GM21367 (cell line): ENCODE results near the gene CHD2.

Experiments used
- ATAC-seq: cut with Tn5 transposase; IDR thresholded peaks from one replicate; pipeline ENCODE4 v1.9.1; 2021; ENCODE audit not compliant: unreplicated experiment

Gene CHD2

DNA sequence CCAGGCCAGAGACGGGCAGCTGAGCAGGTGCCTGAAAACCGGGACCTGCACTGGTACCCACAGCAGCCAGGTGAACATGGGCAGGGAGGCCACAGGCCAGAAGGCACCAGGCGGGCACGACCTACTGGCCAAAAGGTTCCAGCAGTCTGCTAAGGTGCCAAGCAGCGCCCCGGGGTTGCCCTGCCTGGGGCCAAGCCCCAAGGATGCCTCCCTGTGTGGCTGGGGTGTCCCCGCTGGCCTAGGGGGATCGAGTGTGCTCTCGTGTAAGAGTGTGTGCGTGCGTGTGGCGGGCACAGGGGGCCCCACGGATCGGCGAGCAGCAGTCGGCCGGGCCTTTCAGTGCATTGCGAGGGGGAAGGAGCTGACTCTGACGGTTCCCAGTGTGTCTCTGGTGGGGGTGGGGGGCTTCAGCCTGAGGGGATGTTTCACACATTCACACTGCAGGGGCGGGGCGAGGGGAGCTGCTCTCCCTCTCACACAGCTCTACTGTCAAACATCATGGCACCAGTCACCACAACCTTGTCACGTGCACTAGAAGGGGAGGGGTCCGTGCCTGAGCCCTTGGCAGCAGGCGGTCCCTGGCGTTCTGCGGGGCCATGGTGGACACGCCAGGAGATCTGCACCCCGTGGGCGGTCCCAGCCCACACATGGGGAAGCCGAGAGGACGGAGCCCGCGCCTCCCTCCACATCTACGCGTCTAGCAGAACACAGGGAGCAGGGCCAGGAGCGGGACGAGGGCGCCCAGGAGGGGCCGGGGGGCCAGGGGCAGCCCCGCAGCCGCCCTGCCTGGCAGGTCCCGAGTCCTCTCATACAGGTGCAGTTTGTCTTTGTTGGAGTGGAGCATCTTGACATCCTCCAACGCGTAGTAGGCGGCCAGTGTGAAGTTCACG, 144.4 kb downstream of the CHD2 start:
- no peak for ATAC-seq

- no peak for ATAC-seq
Measured at GRCh38 chr15:93045191-93045785, 145.2 kb downstream of the CHD2 start.

- no peak for ATAC-seq
Measured at GRCh38 chr15:93046120-93046519, 146.0 kb downstream of the CHD2 start.

DNA sequence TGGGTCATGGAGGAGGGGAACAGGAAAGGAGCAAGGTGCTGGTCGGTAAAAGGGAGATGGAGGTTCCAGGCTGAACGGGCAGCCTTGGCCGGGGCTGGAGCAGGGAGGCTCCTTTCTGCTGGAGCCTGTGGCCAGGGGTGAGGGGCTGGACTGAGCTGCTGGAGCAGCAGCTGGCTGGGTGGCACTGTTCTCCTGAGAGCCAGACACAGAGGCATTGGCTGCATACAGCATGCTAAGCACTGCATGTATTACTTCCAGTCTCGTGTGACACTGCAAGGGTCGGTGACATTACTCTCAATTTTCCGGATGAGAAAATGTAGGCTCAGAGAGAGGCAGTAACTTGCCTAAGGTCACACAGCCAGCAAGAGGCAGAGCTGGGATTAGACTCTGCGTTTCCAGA, 146.6 kb downstream of the CHD2 start:
- no peak for ATAC-seq

- ATAC-seq: no peak
Measured at GRCh38 chr15:93047621-93048425, 147.7 kb downstream of the CHD2 start.

DNA sequence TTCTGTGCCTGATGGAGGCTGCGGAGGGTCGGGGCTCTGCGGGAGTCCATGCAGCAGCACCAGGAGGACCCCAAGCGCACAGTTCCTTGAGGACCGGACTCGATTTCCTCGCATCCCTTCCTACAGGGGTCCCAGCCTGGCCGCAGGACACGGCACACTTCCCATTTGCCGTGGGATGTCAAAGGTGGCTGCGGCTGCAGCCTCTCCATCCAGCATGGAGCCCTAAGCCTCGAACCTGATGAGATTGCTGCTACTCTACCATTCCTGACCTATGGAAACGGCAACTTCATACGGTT, 148.2 kb downstream of the CHD2 start:
- ATAC-seq: no peak

DNA sequence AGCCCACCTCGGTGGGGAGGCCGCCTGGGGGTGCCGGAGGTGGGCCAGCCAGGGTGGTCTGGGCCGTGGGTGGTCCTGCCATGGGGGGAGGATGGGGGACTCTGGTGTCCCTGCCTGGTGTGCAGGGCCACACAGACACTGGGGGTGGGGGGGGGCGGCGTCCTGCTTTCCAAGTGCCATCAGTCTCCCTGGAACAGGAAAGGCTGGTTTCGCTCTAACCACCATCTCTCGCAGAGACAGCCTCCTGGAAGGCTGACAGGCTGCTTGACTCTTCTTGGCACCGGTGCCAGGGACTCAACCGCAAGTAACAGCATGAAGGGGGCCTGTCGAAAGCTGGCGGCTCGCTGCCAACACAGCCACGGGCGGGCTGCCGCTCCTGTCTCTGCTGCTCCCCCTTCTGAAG, 148.6 kb downstream of the CHD2 start:
- no peak for ATAC-seq

GRCh38 chr15:93049233-93049632, 149.1 kb downstream of the CHD2 start:
- no peak for ATAC-seq

DNA sequence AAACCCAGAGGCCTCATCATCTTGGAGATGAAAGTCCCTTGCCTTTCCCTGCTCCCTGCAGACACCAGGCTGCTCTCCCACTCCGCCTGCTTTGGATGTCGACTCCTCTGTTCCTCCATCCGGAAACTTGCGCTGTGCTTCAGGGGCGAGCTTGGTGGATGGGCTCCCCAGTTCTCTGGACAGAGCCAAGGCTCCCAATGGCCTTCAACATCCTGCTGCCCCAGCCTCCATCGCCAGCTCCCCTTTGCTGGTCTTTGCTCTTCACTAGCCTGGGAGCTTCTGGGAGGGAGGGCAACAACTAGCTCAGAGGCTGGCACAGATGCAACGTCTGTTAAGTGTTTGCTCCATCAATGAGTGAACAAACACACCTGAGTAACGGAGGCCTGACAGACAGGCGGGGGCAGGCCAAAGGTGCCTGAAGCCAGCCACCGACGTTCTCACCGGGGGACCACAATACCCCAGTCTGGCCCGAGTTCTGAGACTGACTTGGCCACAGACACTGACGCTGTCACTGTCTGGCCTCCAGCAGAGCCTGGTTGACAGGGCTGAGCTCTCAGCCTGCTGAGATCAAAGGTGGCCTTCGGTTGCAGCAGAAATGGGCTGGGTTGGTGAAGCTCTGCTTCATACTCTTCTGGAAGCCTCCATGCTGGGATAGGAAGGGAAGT, 149.9 kb downstream of the CHD2 start:
- ATAC-seq: no peak

DNA sequence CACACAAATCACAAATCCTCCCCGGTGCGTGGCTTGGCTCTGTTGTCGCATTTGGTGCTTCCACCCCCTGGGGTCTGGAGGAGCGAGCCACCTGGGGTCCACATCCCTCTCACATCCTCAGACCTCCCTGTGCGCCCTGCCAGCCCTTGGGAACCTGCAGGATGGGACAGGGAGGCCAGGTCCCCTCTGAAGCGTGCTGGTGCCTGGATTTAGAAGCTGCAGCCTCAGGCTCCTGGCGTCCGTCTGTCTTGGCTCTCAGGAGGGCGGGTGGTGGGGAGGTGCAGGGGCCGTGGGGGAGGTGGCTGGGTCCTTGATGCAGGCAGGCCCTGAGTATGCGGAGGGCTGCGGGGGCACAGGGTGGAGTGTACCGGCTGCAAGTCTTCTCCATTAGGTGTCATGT, 150.5 kb downstream of the CHD2 start:
- no peak for ATAC-seq

DNA sequence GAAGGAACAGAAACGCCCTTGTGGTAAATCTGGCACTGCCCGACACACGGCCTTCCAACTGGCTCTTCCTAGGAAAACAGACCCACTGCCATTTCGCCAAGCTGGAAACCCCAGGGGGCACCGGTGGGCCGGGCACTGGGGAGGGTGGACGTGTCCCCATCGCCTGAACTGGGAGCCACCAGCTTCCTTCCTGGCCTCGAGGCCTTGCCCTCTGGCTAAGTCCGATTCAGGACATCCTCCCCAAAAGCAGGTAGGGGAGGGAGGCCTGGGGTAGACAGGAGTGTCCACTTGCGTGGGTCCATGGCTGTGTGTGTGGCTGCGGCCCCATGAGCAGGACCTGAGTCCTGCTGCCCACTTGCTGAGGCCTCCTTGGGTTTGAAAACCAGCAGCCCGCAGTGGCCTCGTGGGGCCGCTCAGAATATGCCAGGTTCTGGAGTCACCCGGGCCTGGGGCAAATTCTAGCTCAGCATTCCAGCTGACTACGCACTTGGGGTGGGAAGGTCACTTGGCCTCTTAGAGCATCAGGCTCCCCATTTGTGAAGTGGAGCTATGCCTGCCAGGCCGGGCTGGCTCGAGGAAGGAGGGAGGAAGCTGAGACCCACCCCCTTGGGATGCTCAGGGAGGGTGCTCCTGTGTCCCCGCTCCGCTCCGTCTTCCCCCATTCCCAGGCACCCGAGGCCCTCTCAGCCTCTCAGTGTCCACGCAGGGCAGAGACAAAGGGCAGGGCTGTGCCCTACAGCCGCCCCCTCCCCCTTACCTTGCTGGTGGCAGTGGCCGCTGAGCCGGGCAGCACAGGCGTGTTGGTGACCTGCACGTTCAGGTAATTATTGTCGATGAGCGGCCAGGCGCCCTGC, 151.3 kb downstream of the CHD2 start:
- no peak for ATAC-seq

- no peak for ATAC-seq
Measured at GRCh38 chr15:93052090-93052879, 152.2 kb downstream of the CHD2 start.

DNA sequence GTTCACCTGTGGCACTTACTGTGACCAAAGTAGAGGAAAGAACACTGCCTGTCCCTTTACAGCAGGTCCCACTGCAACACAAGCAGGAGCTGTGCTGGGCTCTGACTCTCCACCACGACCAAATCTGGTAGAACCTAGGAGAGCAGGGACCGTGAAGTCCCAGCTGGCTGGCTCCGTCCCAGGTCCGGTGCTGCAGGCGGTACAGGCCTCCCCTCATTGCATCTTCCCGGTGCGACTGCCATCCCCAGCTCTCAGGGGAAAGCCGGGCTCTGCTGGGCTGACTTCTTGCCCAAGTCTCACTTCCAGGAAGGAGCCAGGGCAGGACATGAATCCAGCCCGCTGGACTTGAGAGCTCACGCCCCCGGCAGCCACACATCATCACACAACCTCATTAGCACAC, 155.1 kb downstream of the CHD2 start:
- no peak for ATAC-seq

DNA sequence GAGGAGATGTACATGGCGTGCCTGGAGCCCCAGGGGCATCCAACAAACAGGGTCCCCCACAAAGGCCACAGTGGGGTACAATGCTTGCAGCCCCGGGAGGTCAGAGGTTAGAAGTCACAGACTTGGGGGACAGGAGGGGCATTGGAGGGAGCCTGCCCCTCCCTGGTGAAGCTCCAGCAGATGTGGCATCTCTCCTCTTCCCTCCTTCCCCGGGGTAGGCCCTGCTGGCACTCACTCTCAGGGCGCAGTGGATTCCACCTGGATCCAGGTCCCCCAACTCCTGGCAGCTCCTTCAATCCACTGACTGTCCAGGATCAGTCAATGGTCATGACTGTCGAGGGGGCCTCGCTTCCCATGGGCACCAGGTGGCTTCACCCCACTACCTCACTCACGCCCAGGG, 156.7 kb downstream of the CHD2 start:
- no peak for ATAC-seq

DNA sequence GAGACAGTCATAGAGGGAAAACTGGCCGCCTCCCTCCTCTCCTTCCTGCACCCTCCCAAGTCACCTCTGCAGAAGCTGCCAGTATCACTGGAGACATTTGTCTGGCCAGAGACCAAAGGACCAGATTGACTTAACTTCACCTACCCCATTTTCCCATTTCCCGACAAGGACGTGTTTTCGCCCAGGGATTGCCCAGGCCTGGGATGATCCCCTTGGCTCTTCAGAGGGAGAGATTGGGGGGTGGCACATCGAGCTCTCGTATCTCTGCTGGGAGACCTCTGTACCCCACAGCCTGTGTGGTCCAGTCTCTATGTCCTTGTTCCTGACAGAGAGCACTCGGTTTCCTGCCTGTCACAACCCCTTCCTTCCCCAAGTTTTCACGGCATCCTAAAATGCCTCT, 157.5 kb downstream of the CHD2 start:
- no peak for ATAC-seq

DNA sequence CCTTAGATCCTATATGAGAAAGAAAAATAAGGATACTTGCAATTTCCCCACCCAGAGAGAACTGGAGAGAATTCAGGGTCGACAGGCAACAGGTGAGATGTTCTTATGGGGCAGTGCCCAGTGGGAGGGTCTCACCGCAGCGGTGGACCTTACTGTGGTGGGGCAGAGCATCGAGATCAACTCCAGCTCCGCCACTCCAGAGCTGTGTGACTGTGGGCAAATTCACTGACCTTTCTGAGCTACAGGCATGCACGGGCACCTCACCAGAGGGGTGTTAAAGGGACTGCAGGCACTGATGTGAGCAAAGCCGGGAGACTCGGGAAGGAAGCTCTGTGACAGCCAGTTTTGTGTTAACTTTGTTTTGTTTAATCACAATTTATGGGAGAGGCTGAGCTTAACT, 158.0 kb downstream of the CHD2 start:
- ATAC-seq: no peak

GRCh38 chr15:93058904-93059427, 158.8 kb downstream of the CHD2 start:
- ATAC-seq: no peak

- no peak for ATAC-seq
Measured at GRCh38 chr15:93059442-93059841, 159.3 kb downstream of the CHD2 start.
